ENCODE measurements around the gene ELFN1.

DNA sequence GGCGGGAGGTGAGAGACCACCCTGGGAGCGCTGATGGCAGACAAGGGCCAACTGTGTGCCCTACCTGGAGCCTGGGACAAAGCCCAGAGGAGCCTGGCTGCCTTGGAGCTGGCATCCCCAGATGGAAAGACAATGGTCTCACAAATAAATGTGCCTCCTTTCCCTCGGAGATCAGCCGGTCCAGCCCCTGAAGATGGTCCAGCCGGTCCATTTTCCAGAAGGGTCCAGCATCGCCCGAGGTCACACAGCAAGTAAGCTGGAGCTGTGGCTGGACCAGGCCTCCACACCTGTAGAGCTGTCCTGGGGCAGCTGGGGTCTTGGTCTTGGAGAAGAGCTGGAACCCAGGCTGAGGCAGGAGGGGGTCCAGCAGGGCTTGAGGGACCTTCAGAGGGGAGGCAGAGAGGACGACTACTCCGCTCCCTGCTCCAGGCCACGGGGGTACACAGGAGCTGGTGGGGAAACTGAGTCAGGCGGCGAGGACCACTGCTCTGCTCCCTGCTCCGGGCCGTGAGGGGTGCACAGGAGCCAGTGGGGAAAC lies 3.6 kb downstream of the ELFN1 start:
- TF ChIP-seq CTCF (IDR thresholded peaks at IDR 0.05; ENCODE audit: insufficient read depth, low read length) (no peak), REST (IDR thresholded peaks at IDR 0.05; ENCODE audit: insufficient replicate concordance, low read depth) (no peak), POLR2AphosphoS5 (IDR thresholded peaks at IDR 0.05; ENCODE audit: low read depth) (no peak), GABPA (IDR thresholded peaks at IDR 0.05; ENCODE audit: low read depth) (no peak)
